HepG2 (cell line): Measurements from ENCODE around the gene PAFAH1B2. TPM values are rescaled to one million over a fixed set of nuclear protein-coding genes. Genes with fewer than 3 reads are reported as not detected.

ENCODE experiments used
- ATAC-seq: fragments of 200-7000 bp; cut with Tn5 transposase; 3 replicates; pipeline ENCODE4 v1.9.1; 2020; ENCODE audit warnings: mild to moderate bottlenecking, moderate library complexity
- BruUV-seq: library from RNA; stranded (reverse); fragments of 400-500 nt; replicated peaks from 2 replicates; lab custom pipeline; 2021; lab: Mats Ljungman, UMichigan
- CTCF ChIA-PET: fragments of 300-600 bp; formaldehyde crosslinking; extraction: SDS; loops from one replicate; lab custom pipeline; 2021; ENCODE audit warnings: low total read pairs, inconsistent platforms, low intra/inter-chr PET ratio; lab: Yijun Ruan, JAX
- POLR2A ChIA-PET: fragments of 350-600 bp; sonication (Branson Sonifier 250); formaldehyde crosslinking; loops from one replicate; lab custom pipeline; 2020; ENCODE audit warnings: antibody characterized with exemption, inconsistent platforms; lab: Yijun Ruan, JAX
- DNase-seq: peaks from one replicate; pipeline ENCODE4 v3.0.0-alpha.2; 2015; ENCODE audit warnings: low spot score
- FAIRE-seq: peaks from 3 replicates; lab custom pipeline; 2011; peaks lifted over from hg19 to GRCh38; lab: Jason Lieb, UNC
- H2AFZ ChIP-seq: one replicate; pipeline ENCODE4 v1.6.1; 2011; ENCODE audit warnings: low read length, inconsistent platforms
- H3K27ac ChIP-seq: fragments of 300-600 bp; 3 replicates; pipeline ENCODE4 v1.8.0; 2011; ENCODE audit warnings: mixed run types, mild to moderate bottlenecking, mixed read lengths, low read length, inconsistent platforms; ENCODE audit not compliant: insufficient read depth; ENCODE audit errors: extremely low read length
- H3K27me3 ChIP-seq, 2 experiments: fragments of 200-600 bp in 1 of 2; 2 replicates in 1 of 2; 3 replicates in 1 of 2; pipeline versions ENCODE4 v1.6.0 to v1.8.0; 2011; ENCODE audit warnings: low read length in 2 of 2, mild to moderate bottlenecking in 2 of 2, moderate library complexity in 2 of 2, inconsistent platforms in 1 of 2; ENCODE audit not compliant: insufficient read depth in 2 of 2, control insufficient read depth in 1 of 2
- H3K36me3 ChIP-seq, 2 experiments: fragments of 200-600 bp in 1 of 2; replicated peaks in 1 of 2; 2 replicates in 1 of 2; 3 replicates in 1 of 2; pipeline versions ENCODE4 v1.5.1 to v1.8.0; 2011; ENCODE audit warnings: low read length in 2 of 2, inconsistent platforms in 1 of 2; ENCODE audit not compliant: insufficient read depth in 2 of 2, control insufficient read depth in 1 of 2
- H3K4me1 ChIP-seq: 2 replicates; pipeline ENCODE4 v1.5.1; 2012; ENCODE audit warnings: low read length, inconsistent platforms; ENCODE audit not compliant: insufficient read depth
- H3K4me2 ChIP-seq: 2 replicates; pipeline ENCODE4 v1.6.0; 2011; ENCODE audit warnings: low read depth, low read length, inconsistent platforms
- H3K4me3 ChIP-seq, 3 experiments: fragments of 200-600 bp in 1 of 3; sonication (generic), shearing (Covaris generic) in 1 of 3; replicated peaks in 1 of 3; 2 replicates each; pipeline ENCODE4 v1.5.1; 2011 to 2016; ENCODE audit warnings: low read length in 3 of 3, inconsistent platforms in 2 of 3, low read depth in 2 of 3, mild to moderate bottlenecking in 2 of 3, control low read depth in 1 of 3, mixed read lengths in 1 of 3; ENCODE audit not compliant: insufficient read depth in 1 of 3
- H3K79me2 ChIP-seq: one replicate; pipeline ENCODE4 v1.6.1; 2011; ENCODE audit warnings: low read length, inconsistent platforms; ENCODE audit not compliant: insufficient read depth
- H3K9ac ChIP-seq: 2 replicates; pipeline ENCODE4 v1.6.0; 2011; ENCODE audit warnings: mild to moderate bottlenecking, low read depth, low read length, inconsistent platforms; ENCODE audit not compliant: insufficient read depth
- H3K9me3 ChIP-seq: 2 replicates; pipeline ENCODE4 v1.5.1; 2012; ENCODE audit warnings: mild to moderate bottlenecking, low read length
- H4K20me1 ChIP-seq: 2 replicates; pipeline ENCODE4 v1.6.0; 2011; ENCODE audit warnings: inconsistent platforms, mild to moderate bottlenecking, low read length, moderate library complexity; ENCODE audit not compliant: insufficient read depth
- CENPX ChIP-seq: sonication (generic); formaldehyde crosslinking; IDR thresholded peaks from 2 replicates; pipeline ENCODE4 v1.9.0; 2021; ENCODE audit warnings: mild to moderate bottlenecking, missing genetic modification reagents, moderate library complexity
- DNMT3B ChIP-seq: conservative IDR thresholded peaks from 2 replicates; pipeline ENCODE4 v1.6.1; 2016; ENCODE audit warnings: missing biosample characterization, control low read depth
- PHF5A ChIP-seq: IDR thresholded peaks from one replicate; pipeline ENCODE4 v1.6.1; 2018; ENCODE audit warnings: low read depth, missing genetic modification reagents; ENCODE audit not compliant: unreplicated experiment
- SOX13 ChIP-seq, 3 experiments: fragments of 450-650 bp in 1 of 3; sonication (generic) in 1 of 3; formaldehyde crosslinking in 1 of 3; IDR thresholded peaks in 2 of 3; conservative IDR thresholded peaks in 1 of 3; 2 replicates each; pipeline versions ENCODE4 v1.5.0 to v1.6.1; 2016 to 2020; ENCODE audit warnings: antibody characterized with exemption in 1 of 3, mild to moderate bottlenecking in 1 of 3, missing compliant biosample characterization in 1 of 3, missing genetic modification reagents in 1 of 3, moderate library complexity in 1 of 3
- ZNF557 ChIP-seq: sonication (generic); formaldehyde crosslinking; IDR thresholded peaks from 2 replicates; pipeline ENCODE4 v1.4.0; 2020; ENCODE audit warnings: missing genetic modification reagents
- ZZZ3 ChIP-seq: sonication (generic); formaldehyde crosslinking; IDR thresholded peaks from 2 replicates; pipeline ENCODE4 v1.4.0; 2020; ENCODE audit warnings: missing genetic modification reagents, mild to moderate bottlenecking, borderline replicate concordance
- WGBS: methylation state at CpG from one replicate; pipeline ENCODE4 v1.1.6; 2017; ENCODE audit warnings: low lambda C conversion rate; 5-methylcytosine and 5-hydroxymethylcytosine counted together
- in situ Hi-C: cut with HindIII; loops from 2 replicates; pipeline ENCODE4 v1.10.0; 2017; ENCODE audit warnings: low pct_unique_long_range_greater_than_20kb; ENCODE audit not compliant: extremely low pct_ligation_motif_present
- intact Hi-C: fragments of 100-400 bp; cut with micrococcal nuclease; formaldehyde crosslinking; loops from one replicate; pipeline ENCODE4 v1.10.0; 2022; ENCODE audit not compliant: unreplicated experiment
- polyA plus RNA-seq, 8 experiments: library from polyadenylated mRNA; depleted of rRNA in 3 of 8; stranded (reverse) in 7 of 8; unstranded in 1 of 8; fragments of >200 nt; fragmentation: Illumina TruSeq in 4 of 8; extraction: Trizol in 4 of 8; gene quantifications; 2 replicates each; pipeline versions ENCODE4 v1.2.1 to v1.2.3, GENCODE V29; 2011 to 2016; ENCODE audit warnings: low read depth in 4 of 8, missing spikeins in 1 of 8, mixed read lengths in 1 of 8; ENCODE audit not compliant: insufficient read depth in 1 of 8
- total RNA-seq, 5 experiments: library from RNA; depleted of rRNA; stranded (reverse); fragments of >200 nt; fragmentation: Illumina TruSeq; extraction: Trizol; gene quantifications; 2 replicates each; pipeline ENCODE4 v1.2.3, GENCODE V29; 2016; ENCODE audit warnings: low read depth in 1 of 5

The PAFAH1B2 gene
- total and polyA plus RNA-seq, 2 of the 13 experiments (the other 11 are each of a cell fraction or from before 2014, with no cell fraction given): 28.8 to 104 TPM

- TF ChIP-seq ZNF557 (CRISPR knock-in tag) (no peak), ZZZ3 (no peak), DNMT3B (CRISPR knock-in tag) (no peak)
Measured at GRCh38 chr11:117187428-117187798, 43.3 kb downstream of the PAFAH1B2 start (continued).

- no peak overlapping the region for H3K4me3 ChIP-seq
- H3K9me3 ChIP-seq: no peaks in the 10 kb centered on the region
- peaks cover 20% of the 10 kb centered on the region for H3K4me1 ChIP-seq
- no peak overlapping the region for H3K9ac ChIP-seq
- no peak overlapping the region for H3K27ac ChIP-seq
- 98% methylated on average over 11 of the region's 16 CpGs for WGBS
- H2AFZ ChIP-seq: no peak overlapping the region
- no peak for DNase-seq
- H3K27me3 ChIP-seq: no peaks in the 10 kb centered on the region
- ChIA-PET CTCF (no interaction called here), POLR2A (no interaction called here)
- FAIRE-seq: no peak
- intact Hi-C loops (no loop called here), in situ Hi-C loops (no loop called here)
- H3K4me2 ChIP-seq: no peak overlapping the region
- H3K36me3 ChIP-seq: peaks cover 8 to 21% of the 10 kb centered on the region in 2 experiments; a peak in 4 of 5 replicates
- ATAC-seq: no peak
- no peaks in the 10 kb centered on the region for H3K79me2 ChIP-seq
- H4K20me1 ChIP-seq: no peaks in the 10 kb centered on the region
- no peak for TF ChIP-seq SOX13 (IDR thresholded peaks at IDR 0.05)
- no peak for TF ChIP-seq SOX13 (CRISPR knock-in tag; conservative IDR thresholded peaks at IDR 0.05 in 1 of 2, IDR thresholded peaks at IDR 0.05 in 1 of 2)
- TF ChIP-seq PHF5A (CRISPR knock-in tag): no peak
- BruUV-seq: no TSS peak
Measured at GRCh38 chr11:117187799-117188481, 43.9 kb downstream of the PAFAH1B2 start.

GRCh38 chr11:117188620-117189081 lies 44.6 kb downstream of the PAFAH1B2 start:
- in situ Hi-C loops (no loop called here), intact Hi-C loops (no loop called here)
- Histone ChIP-seq H3K4me2 (no peak overlapping the region), H4K20me1 (no peaks in the 10 kb centered on the region), H3K27ac (no peak overlapping the region), H3K27me3 (no peaks in the 10 kb centered on the region), H3K4me3 (no peak overlapping the region), H2AFZ (no peak overlapping the region), H3K9ac (no peak overlapping the region), H3K4me1 (peaks cover 20% of the 10 kb centered on the region), H3K9me3 (no peaks in the 10 kb centered on the region), H3K36me3 (peaks cover 8 to 21% of the 10 kb centered on the region in 2 experiments; a peak in 4 of 5 replicates), H3K79me2 (no peaks in the 10 kb centered on the region)
- no peak for TF ChIP-seq CENPX
- no peak for ATAC-seq
- 83% methylated on average over 16 of the region's 20 CpGs for WGBS
- ChIA-PET POLR2A (no interaction called here), CTCF (no interaction called here)
- no peak for FAIRE-seq
- DNase-seq: no peak
- BruUV-seq: no TSS peak
